Upper lobe of left lung (tissue), 6 donors: ENCODE data around the gene HLA-G. TPM values are rescaled to one million over a fixed set of nuclear protein-coding genes. Genes with fewer than 3 reads are reported as not detected.

Experiments used
- ATAC-seq, 2 donors: fragments of 200-7000 bp; cut with Tn5 transposase; one replicate each; pipeline ENCODE4 v1.9.1; 2022; ENCODE audit warnings: mild to moderate bottlenecking in 2 of 2, moderate library complexity in 2 of 2; ENCODE audit not compliant: low FRiP score in 2 of 2
- DNase-seq, 2 donors: peaks; one replicate each; pipeline ENCODE4 v3.0.0-alpha.2; 2019 to 2020
- H3K27ac ChIP-seq, 4 donors: fragments of 200-600 bp; sonication (generic); one replicate each; pipeline ENCODE4 v1.5.1; 2016 to 2019
- H3K27me3 ChIP-seq, 4 donors: fragments of 200-600 bp; sonication (generic); one replicate each; pipeline ENCODE4 v1.5.1; 2017 to 2019
- H3K36me3 ChIP-seq, 4 donors: fragments of 200-600 bp; sonication (generic); one replicate each; pipeline ENCODE4 v1.5.1; 2016 to 2019
- H3K4me1 ChIP-seq, 4 donors: fragments of 200-600 bp; sonication (generic); one replicate each; pipeline ENCODE4 v1.5.1; 2018 to 2019
- H3K4me3 ChIP-seq, 4 donors: fragments of 200-600 bp; sonication (generic); one replicate each; pipeline ENCODE4 v1.5.1; 2017 to 2019; ENCODE audit warnings: mild to moderate bottlenecking in 2 of 4, moderate library complexity in 1 of 4
- H3K9me3 ChIP-seq, 4 donors: fragments of 200-600 bp; sonication (generic); one replicate each; pipeline ENCODE4 v1.5.1; 2018 to 2019
- CTCF ChIP-seq, 6 experiments: fragments of 450-650 bp in 4 of 6; fragments of 200-600 bp in 2 of 6; sonication (generic) in 2 of 6; IDR thresholded peaks; one replicate each; pipeline ENCODE4 v1.5.1; 2016 to 2019; ENCODE audit warnings: antibody characterized with exemption in 6 of 6
- EP300 ChIP-seq, 4 donors: sonication (generic); formaldehyde crosslinking; IDR thresholded peaks; one replicate each; pipeline ENCODE4 v1.5.1; 2017; ENCODE audit warnings: antibody characterized with exemption in 4 of 4, control low read depth in 2 of 4
- POLR2A ChIP-seq, 4 donors: fragments of 450-650 bp; IDR thresholded peaks; one replicate each; pipeline ENCODE4 v1.5.1; 2016 to 2017; ENCODE audit warnings: antibody characterized with exemption in 4 of 4, mild to moderate bottlenecking in 2 of 4
- POLR2AphosphoS5 ChIP-seq, 2 donors: sonication (generic); formaldehyde crosslinking; IDR thresholded peaks; one replicate each; pipeline ENCODE4 v1.5.1; 2017; ENCODE audit warnings: antibody characterized with exemption in 2 of 2
- WGBS, 2 donors: methylation state at CpG; one replicate each; pipeline ENCODE4 v1.1.5; 2017 to 2018; 5-methylcytosine and 5-hydroxymethylcytosine counted together
- total RNA-seq, 6 donors: library from RNA; depleted of rRNA in 4 of 6; stranded (reverse); fragments of >200 nt in 4 of 6; gene quantifications; one replicate each; pipeline versions ENCODE4 v1.1.0 to v1.2.1, GENCODE V29; 2016 to 2021
- donor health status: DM: no; HTN: no; CAD: no; lungs with moderate emphysema.
- donor health status: DM: no; HTN: yes; CAD: no; lungs with severe emphysema.

Gene HLA-G
- total RNA-seq, 6 donors from 2014 or later = 1.0 to 11.8 (median 6.2) TPM

- Histone ChIP-seq H3K4me1 (peaks cover 0 to 7% (median 4%) of the 10 kb centered on the region in 4 donors), H3K27me3 (peaks cover 0 to 7% (median 0%) of the 10 kb centered on the region in 4 donors), H3K4me3 (no peak overlapping the region), H3K36me3 (no peaks in the 10 kb centered on the region), H3K27ac (no peak overlapping the region), H3K9me3 (no peaks in the 10 kb centered on the region)
- no peak for TF ChIP-seq POLR2A (IDR thresholded peaks at IDR 0.05)
- TF ChIP-seq POLR2AphosphoS5 (IDR thresholded peaks at IDR 0.05) = no peak
- no peak for TF ChIP-seq EP300 (IDR thresholded peaks at IDR 0.05)
- no peak for TF ChIP-seq CTCF (IDR thresholded peaks at IDR 0.05)
- 35 to 60% methylated on average over 2 of the region's 2 CpGs for WGBS, 2 donors
- no peak for ATAC-seq
- DNase-seq = no peak
Measured at GRCh38 chr6:29845405-29846006, 17.9 kb downstream of the HLA-G start.

GRCh38 chr6:29847871-29848630 lies 20.4 kb downstream of the HLA-G start:
- no peak overlapping the region for H3K4me3 ChIP-seq
- WGBS, 2 donors = 3 to 8% methylated on average over 10 to 14 of the region's 14 CpGs
- ATAC-seq (peak; percentile 85 to 93), DNase-seq (peak; percentile 70 to 94)
- peaks cover 0 to 8% (median 4%) of the 10 kb centered on the region in 4 donors for H3K4me1 ChIP-seq
- H3K9me3 ChIP-seq = no peaks in the 10 kb centered on the region
- TF ChIP-seq CTCF (IDR thresholded peaks at IDR 0.05) (peak; percentile 73 to 94 (median 90)), POLR2AphosphoS5 (IDR thresholded peaks at IDR 0.05) (no peak)
- peaks cover 0 to 7% (median 0%) of the 10 kb centered on the region in 4 donors for H3K27me3 ChIP-seq
- no peak overlapping the region for H3K27ac ChIP-seq
- no peaks in the 10 kb centered on the region for H3K36me3 ChIP-seq

- Histone ChIP-seq H3K27ac (no peak overlapping the region), H3K4me3 (peak overlapping the region in 2 of 4 donors; percentile 17 to 36), H3K36me3 (no peaks in the 10 kb centered on the region), H3K9me3 (no peaks in the 10 kb centered on the region), H3K27me3 (peaks cover 0 to 7% (median 0%) of the 10 kb centered on the region in 4 donors), H3K4me1 (peaks cover 0 to 8% (median 4%) of the 10 kb centered on the region in 4 donors)
- DNase-seq (peak; percentile 40 to 87), ATAC-seq (peak in 1 of 2 donors; percentile 40)
- 9 to 15% methylated on average over 31 to 37 of the region's 38 CpGs for WGBS, 2 donors
- no peak for TF ChIP-seq CTCF (IDR thresholded peaks at IDR 0.05)
- TF ChIP-seq POLR2A (IDR thresholded peaks at IDR 0.05) = no peak
- no peak for TF ChIP-seq POLR2AphosphoS5 (IDR thresholded peaks at IDR 0.05)
- TF ChIP-seq EP300 (IDR thresholded peaks at IDR 0.05) = no peak
Measured at GRCh38 chr6:29850011-29850553, 22.5 kb downstream of the HLA-G start.

- TF ChIP-seq EP300 (IDR thresholded peaks at IDR 0.05) (no peak), POLR2A (IDR thresholded peaks at IDR 0.05) (no peak), CTCF (IDR thresholded peaks at IDR 0.05) (no peak), POLR2AphosphoS5 (IDR thresholded peaks at IDR 0.05) (no peak)
- DNase-seq = no peak
- no peaks in the 10 kb centered on the region for H3K36me3 ChIP-seq
- H3K9me3 ChIP-seq = no peaks in the 10 kb centered on the region
- WGBS, 2 donors = 90 to 95% methylated on average over 3 of the region's 3 CpGs
- peaks cover 0 to 8% (median 4%) of the 10 kb centered on the region in 4 donors for H3K4me1 ChIP-seq
- no peak for ATAC-seq
- H3K27me3 ChIP-seq = peaks cover 0 to 7% (median 0%) of the 10 kb centered on the region in 4 donors
- no peak overlapping the region for H3K27ac ChIP-seq
- H3K4me3 ChIP-seq = no peak overlapping the region
Measured at GRCh38 chr6:29851190-29851589, 23.6 kb downstream of the HLA-G start.
